HG03095 (cell line): Measurements from ENCODE around the gene PCYT2.

Experiments
- ATAC-seq: cut with Tn5 transposase; IDR thresholded peaks from one replicate; pipeline ENCODE4 v1.9.1; 2021; ENCODE audit warnings: moderate library complexity; ENCODE audit not compliant: unreplicated experiment

The PCYT2 gene

GRCh38 chr17:81927653-81928543 lies 16.7 kb upstream of the PCYT2 start, which contains the start of gene MAFG:
MAFG (minus strand) TSS chr17:81927735; CDS start chr17:81923185, 4,550 bp downstream.
- peak; percentile 43 for ATAC-seq

- peak; percentile 6 for ATAC-seq
These were observed 16.0 kb upstream of the PCYT2 start for GRCh38 chr17:81927152-81927652.

- ATAC-seq = peak; percentile 16
These were observed 15.4 kb upstream of the PCYT2 start for GRCh38 chr17:81926451-81927151.

- ATAC-seq = no peak
These were observed 14.8 kb upstream of the PCYT2 start for GRCh38 chr17:81925860-81926450.

GRCh38 chr17:81924557-81925532 lies 13.6 kb upstream of the PCYT2 start:
- ATAC-seq = no peak

- no peak for ATAC-seq
These were observed 12.4 kb upstream of the PCYT2 start for GRCh38 chr17:81923302-81924260.

- no peak for ATAC-seq
These were observed 11.5 kb upstream of the PCYT2 start for GRCh38 chr17:81922566-81923301.

- ATAC-seq = no peak
These were observed 10.9 kb upstream of the PCYT2 start for GRCh38 chr17:81921996-81922565.

- no peak for ATAC-seq
These were observed 10.3 kb upstream of the PCYT2 start for GRCh38 chr17:81921537-81921862.

GRCh38 chr17:81920612-81921536 lies 9.7 kb upstream of the PCYT2 start:
- no peak for ATAC-seq

GRCh38 chr17:81918832-81919545 lies 7.8 kb upstream of the PCYT2 start:
- no peak for ATAC-seq

GRCh38 chr17:81918333-81918669 lies 7.1 kb upstream of the PCYT2 start:
- peak; percentile 5 for ATAC-seq

GRCh38 chr17:81917565-81918332 lies 6.5 kb upstream of the PCYT2 start, which contains the start of gene SIRT7:
SIRT7 (minus strand) TSS chr17:81918176; CDS start chr17:81918131, 45 bp downstream.
- peak; percentile 41 for ATAC-seq

- ATAC-seq = no peak
These were observed 5.2 kb upstream of the PCYT2 start for GRCh38 chr17:81916234-81917001.

- no peak for ATAC-seq
These were observed 4.1 kb upstream of the PCYT2 start for GRCh38 chr17:81915331-81915730.
